A673 (cell line): ENCODE results near the gene EML1. TPM values are rescaled to one million over a fixed set of nuclear protein-coding genes. Genes with fewer than 3 reads are reported as not detected.

Source experiments
- BruUV-seq: library from RNA; stranded (reverse); fragments of 400-500 nt; replicated peaks from 2 replicates; lab custom pipeline; 2021; lab: Mats Ljungman, UMichigan
- CTCF ChIA-PET: fragments of 300-600 bp; sonication (Branson Sonifier 250); formaldehyde crosslinking; loops from one replicate; lab custom pipeline; 2022; ENCODE audit warnings: antibody characterized with exemption; lab: Charles Lee
- POLR2A ChIA-PET: fragments of 300-600 bp; sonication (Branson Sonifier 250); formaldehyde crosslinking; loops from one replicate; lab custom pipeline; 2022; ENCODE audit warnings: antibody characterized with exemption; ENCODE audit not compliant: low non-redundant PET; lab: Charles Lee
- DNase-seq: peaks from one replicate; pipeline ENCODE4 v3.0.0-alpha.2; 2015; ENCODE audit warnings: low spot score
- H3K27ac ChIP-seq: fragments of 200-600 bp; sonication (generic); 2 replicates; pipeline ENCODE4 v1.5.1; 2016; ENCODE audit warnings: mixed run types, low read depth, mild to moderate bottlenecking, mixed read lengths, antibody characterized with exemption, low read length; ENCODE audit not compliant: poor library complexity, severe bottlenecking
- H3K27me3 ChIP-seq: fragments of 200-600 bp; sonication (generic); replicated peaks from 2 replicates; pipeline ENCODE4 v1.6.1; 2017; ENCODE audit warnings: mixed run types, low read depth, mild to moderate bottlenecking, mixed read lengths, antibody characterized with exemption, low read length; ENCODE audit not compliant: insufficient read depth, poor library complexity
- H3K36me3 ChIP-seq: fragments of 200-600 bp; sonication (generic); 2 replicates; pipeline ENCODE4 v1.6.1; 2016; ENCODE audit warnings: mixed run types, mild to moderate bottlenecking, mixed read lengths, antibody characterized with exemption, low read length; ENCODE audit not compliant: insufficient read depth, poor library complexity, severe bottlenecking
- H3K4me1 ChIP-seq: fragments of 200-600 bp; sonication (generic); 2 replicates; pipeline ENCODE4 v1.6.1; 2017; ENCODE audit warnings: mixed run types, mild to moderate bottlenecking, mixed read lengths, antibody characterized with exemption, low read length; ENCODE audit not compliant: insufficient read depth, poor library complexity, severe bottlenecking
- H3K4me3 ChIP-seq: fragments of 200-600 bp; sonication (generic); 2 replicates; pipeline ENCODE4 v1.5.1; 2016; ENCODE audit warnings: low read depth, mixed run types, mild to moderate bottlenecking, mixed read lengths, low read length; ENCODE audit not compliant: poor library complexity, severe bottlenecking
- H3K9me3 ChIP-seq: fragments of 200-600 bp; sonication (generic); 2 replicates; pipeline ENCODE4 v1.6.1; 2016; ENCODE audit warnings: mixed run types, low read depth, mild to moderate bottlenecking, mixed read lengths, antibody characterized with exemption, low read length; ENCODE audit not compliant: poor library complexity, severe bottlenecking
- EZH2 ChIP-seq: fragments of 200-600 bp; sonication (generic); IDR thresholded peaks from 2 replicates; pipeline ENCODE4 v1.6.1; 2017; ENCODE audit warnings: borderline replicate concordance, low read depth, mild to moderate bottlenecking, mixed read lengths, antibody characterized with exemption, low read length; ENCODE audit not compliant: poor library complexity, severe bottlenecking
- intact Hi-C: fragments of 100-400 bp; cut with micrococcal nuclease; formaldehyde crosslinking; loops from one replicate; pipeline ENCODE4 v1.10.0; 2022; ENCODE audit not compliant: unreplicated experiment
- total RNA-seq: library from RNA; stranded (reverse); gene quantifications from 2 replicates; pipeline ENCODE4 v1.2.3, GENCODE V29; 2021
- TF ChIP-seq, protein P1 (sequence below): fragments of 300-800, 200-600 bp; sonication (generic); conservative IDR thresholded peaks from 2 replicates; pipeline ENCODE4 v1.5.1; 2017; ENCODE audit warnings: low read depth, mild to moderate bottlenecking, antibody characterized with exemption, low read length, moderate library complexity, mixed read lengths

The EML1 gene
- total RNA-seq, 1 experiment from 2014 or later = 34.1 TPM

DNA sequence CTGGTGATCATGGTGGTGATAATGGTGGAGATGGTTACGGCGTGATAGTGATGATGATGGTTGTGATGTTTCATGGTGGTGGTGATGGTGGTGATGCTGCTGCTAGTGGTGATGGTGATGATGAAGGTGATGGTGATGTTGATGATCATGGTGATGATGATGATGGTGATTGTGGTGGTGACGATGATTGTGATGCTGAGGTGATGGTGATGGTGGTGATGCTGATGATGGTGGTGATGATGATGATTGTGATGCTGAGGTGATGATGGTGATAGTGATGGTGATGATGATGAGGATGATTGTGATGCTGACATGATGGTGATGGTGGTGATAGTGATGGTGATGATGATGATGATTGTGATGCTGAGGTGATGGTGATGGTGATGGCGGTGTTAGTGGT, 158.8 kb downstream of the EML1 start:
- no peaks in the 10 kb centered on the region for H3K4me1 ChIP-seq
- no peak overlapping the region for H3K4me3 ChIP-seq
- CTCF ChIA-PET = no interaction called here
- no peaks in the 10 kb centered on the region for H3K9me3 ChIP-seq
- intact Hi-C loops = no loop called here
- no peak for DNase-seq
- H3K27ac ChIP-seq = no peak overlapping the region
- no TSS peak for BruUV-seq
- TF ChIP-seq, protein P1, sequence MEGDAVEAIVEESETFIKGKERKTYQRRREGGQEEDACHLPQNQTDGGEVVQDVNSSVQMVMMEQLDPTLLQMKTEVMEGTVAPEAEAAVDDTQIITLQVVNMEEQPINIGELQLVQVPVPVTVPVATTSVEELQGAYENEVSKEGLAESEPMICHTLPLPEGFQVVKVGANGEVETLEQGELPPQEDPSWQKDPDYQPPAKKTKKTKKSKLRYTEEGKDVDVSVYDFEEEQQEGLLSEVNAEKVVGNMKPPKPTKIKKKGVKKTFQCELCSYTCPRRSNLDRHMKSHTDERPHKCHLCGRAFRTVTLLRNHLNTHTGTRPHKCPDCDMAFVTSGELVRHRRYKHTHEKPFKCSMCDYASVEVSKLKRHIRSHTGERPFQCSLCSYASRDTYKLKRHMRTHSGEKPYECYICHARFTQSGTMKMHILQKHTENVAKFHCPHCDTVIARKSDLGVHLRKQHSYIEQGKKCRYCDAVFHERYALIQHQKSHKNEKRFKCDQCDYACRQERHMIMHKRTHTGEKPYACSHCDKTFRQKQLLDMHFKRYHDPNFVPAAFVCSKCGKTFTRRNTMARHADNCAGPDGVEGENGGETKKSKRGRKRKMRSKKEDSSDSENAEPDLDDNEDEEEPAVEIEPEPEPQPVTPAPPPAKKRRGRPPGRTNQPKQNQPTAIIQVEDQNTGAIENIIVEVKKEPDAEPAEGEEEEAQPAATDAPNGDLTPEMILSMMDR = no peak
- no peak for TF ChIP-seq EZH2
- no peaks in the 10 kb centered on the region for H3K36me3 ChIP-seq
- no peaks in the 10 kb centered on the region for H3K27me3 ChIP-seq
- POLR2A ChIA-PET = no interaction called here

DNA sequence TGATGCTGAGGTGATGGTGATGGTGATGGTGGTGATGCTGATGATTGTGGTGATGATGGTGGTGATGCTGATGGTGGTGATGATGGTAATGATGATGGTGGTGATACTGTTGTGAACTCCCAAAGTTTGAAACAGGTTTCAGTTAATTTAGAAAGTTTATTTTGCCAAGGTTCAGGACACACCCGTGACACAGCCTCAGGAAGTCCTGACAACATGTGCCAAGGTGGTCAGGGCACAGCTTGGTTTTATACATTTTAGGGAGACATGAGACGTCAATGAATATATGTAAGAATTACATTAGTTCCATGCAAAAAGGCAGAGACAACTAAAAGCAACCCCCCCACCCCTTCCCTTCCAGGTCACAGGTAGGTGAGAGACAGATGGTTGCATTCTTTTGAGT, 159.2 kb downstream of the EML1 start:
- Histone ChIP-seq H3K4me3 (no peak overlapping the region), H3K27me3 (no peaks in the 10 kb centered on the region), H3K9me3 (no peaks in the 10 kb centered on the region), H3K4me1 (no peaks in the 10 kb centered on the region), H3K36me3 (no peaks in the 10 kb centered on the region), H3K27ac (no peak overlapping the region)
- ChIA-PET CTCF (no interaction called here), POLR2A (no interaction called here)
- TF ChIP-seq, protein P1 = no peak
- no peak for TF ChIP-seq EZH2
- no peak for DNase-seq
- no TSS peak for BruUV-seq
- intact Hi-C loops = no loop called here

DNA sequence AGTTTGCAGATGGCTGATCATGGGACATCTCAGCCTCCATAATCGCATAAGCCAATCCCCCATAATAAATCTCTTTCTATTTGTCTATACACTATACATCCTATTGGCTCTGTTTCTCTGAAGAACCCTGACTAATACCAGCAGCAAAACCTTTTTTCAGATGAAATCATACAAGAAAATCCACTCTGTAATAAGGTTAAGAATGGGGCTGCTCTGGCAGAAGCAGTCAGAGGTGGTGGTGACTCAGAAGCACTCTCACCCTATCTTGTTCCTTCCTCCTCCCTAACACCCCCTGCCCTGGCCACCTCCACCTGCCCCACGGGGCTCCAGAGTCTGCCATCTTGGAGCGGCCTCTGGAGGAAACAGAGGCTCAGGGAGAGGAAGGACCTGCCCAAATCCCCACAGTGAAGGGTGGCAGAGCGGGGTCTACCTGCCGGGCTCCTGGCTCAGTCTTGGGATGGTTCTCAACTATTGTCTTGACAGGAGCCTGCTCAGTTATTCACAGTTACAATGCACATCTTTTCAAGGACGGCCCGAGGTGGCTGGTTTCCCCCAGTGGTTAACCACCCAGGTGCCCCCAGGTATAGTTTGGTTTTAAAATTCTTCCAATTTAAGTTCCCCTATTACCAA, 162.7 kb downstream of the EML1 start:
- Histone ChIP-seq H3K27me3 (no peaks in the 10 kb centered on the region), H3K4me3 (no peak overlapping the region), H3K27ac (no peak overlapping the region), H3K9me3 (no peaks in the 10 kb centered on the region), H3K4me1 (no peaks in the 10 kb centered on the region), H3K36me3 (no peaks in the 10 kb centered on the region)
- no TSS peak for BruUV-seq
- ChIA-PET POLR2A (no interaction called here), CTCF (no interaction called here)
- no peak for DNase-seq
- no peak for TF ChIP-seq EZH2
- TF ChIP-seq, protein P1 = no peak
- intact Hi-C loops = no loop called here
